H1 (cell line): ENCODE measurements around the gene SEC11A. TPM values are rescaled to one million over a fixed set of nuclear protein-coding genes. Genes with fewer than 3 reads are reported as not detected.

ENCODE experiments used
- CTCF ChIA-PET: fragments of 300-600 bp; sonication (Branson Sonifier 250); formaldehyde crosslinking; loops from one replicate; lab custom pipeline; 2021; ENCODE audit not compliant: partially characterized antibody; lab: Charles Lee
- POLR2A ChIA-PET: fragments of 300-600 bp; sonication (Branson Sonifier 250); formaldehyde crosslinking; loops from one replicate; lab custom pipeline; 2021; ENCODE audit warnings: inconsistent platforms; ENCODE audit not compliant: partially characterized antibody; lab: Charles Lee
- DNase-seq, 2 experiments: peaks; one replicate each; pipeline versions ENCODE4 v3.0.0 to v3.0.0-alpha.2; 2010 to 2022; ENCODE audit warnings: low spot score in 2 of 2, low read depth in 1 of 2, mixed read lengths in 1 of 2
- FAIRE-seq: peaks from 2 replicates; lab custom pipeline; 2011; peaks lifted over from hg19 to GRCh38; lab: Jason Lieb, UNC
- H2AFZ ChIP-seq: 2 replicates; pipeline ENCODE4 v1.8.1; 2012; ENCODE audit warnings: low read length, inconsistent platforms
- H2AK5ac ChIP-seq: 2 replicates; pipeline ENCODE4 v1.6.1; 2013; ENCODE audit warnings: low read depth, low read length
- H2BK120ac ChIP-seq: replicated peaks from 2 replicates; pipeline ENCODE3; 2013; ENCODE audit warnings: low read depth, low read length, inconsistent platforms
- H2BK12ac ChIP-seq: 2 replicates; pipeline ENCODE4 v1.6.1; 2013; ENCODE audit warnings: low read depth, low read length
- H2BK15ac ChIP-seq: 2 replicates; pipeline ENCODE4 v1.6.1; 2013; ENCODE audit warnings: low read length
- H2BK20ac ChIP-seq: 2 replicates; pipeline ENCODE4 v1.6.1; 2013; ENCODE audit warnings: low read length
- H2BK5ac ChIP-seq: 2 replicates; pipeline ENCODE4 v1.6.1; 2013; ENCODE audit warnings: low read depth, low read length
- H3K14ac ChIP-seq: 2 replicates; pipeline ENCODE4 v1.6.1; 2013; ENCODE audit warnings: inconsistent platforms; ENCODE audit not compliant: insufficient read length
- H3K18ac ChIP-seq: 2 replicates; pipeline ENCODE4 v1.6.1; 2013; ENCODE audit warnings: low read length; ENCODE audit errors: extremely low read depth
- H3K23ac ChIP-seq: 2 replicates; pipeline ENCODE4 v1.6.1; 2013; ENCODE audit warnings: inconsistent platforms; ENCODE audit not compliant: insufficient read length
- H3K23me2 ChIP-seq: 2 replicates; pipeline ENCODE4 v1.6.1; 2013; ENCODE audit warnings: low read depth, low read length
- H3K27ac ChIP-seq: 2 replicates; pipeline ENCODE4 v1.6.1; 2011; ENCODE audit warnings: low read depth, low read length, inconsistent platforms
- H3K27me3 ChIP-seq, 4 experiments: replicated peaks in 1 of 4; 1 replicate in 1 of 4; 2 replicates in 3 of 4; pipeline versions ENCODE4 v1.6.1 to v1.8.1; 2011 to 2013; ENCODE audit warnings: low read length in 3 of 4, mild to moderate bottlenecking in 3 of 4, inconsistent platforms in 2 of 4, mixed read lengths in 2 of 4, moderate library complexity in 1 of 4; ENCODE audit not compliant: control insufficient read depth in 3 of 4, insufficient read depth in 3 of 4; ENCODE audit errors: extremely low read depth in 1 of 4
- H3K36me3 ChIP-seq, 4 experiments: 2 replicates each; pipeline versions ENCODE4 v1.6.1 to v1.8.1; 2011 to 2013; ENCODE audit warnings: mild to moderate bottlenecking in 4 of 4, low read length in 3 of 4, moderate library complexity in 2 of 4, control low read depth in 1 of 4, inconsistent platforms in 1 of 4; ENCODE audit not compliant: insufficient read depth in 4 of 4, control insufficient read depth in 2 of 4
- H3K4ac ChIP-seq: replicated peaks from 2 replicates; pipeline ENCODE3; 2013; ENCODE audit warnings: low read length, low read depth, mixed read lengths, inconsistent platforms; ENCODE audit not compliant: insufficient read length
- H3K4me1 ChIP-seq, 4 experiments: replicated peaks in 1 of 4; 1 replicate in 1 of 4; 2 replicates in 3 of 4; pipeline versions ENCODE4 v1.6.1 to v1.8.1; 2011 to 2013; ENCODE audit warnings: low read length in 3 of 4, inconsistent platforms in 2 of 4, mixed read lengths in 1 of 4; ENCODE audit not compliant: insufficient read depth in 4 of 4, control insufficient read depth in 3 of 4
- H3K4me2 ChIP-seq, 2 experiments: 2 replicates each; pipeline versions ENCODE4 v1.6.1 to v1.8.1; 2011 to 2013; ENCODE audit warnings: low read depth in 2 of 2, low read length in 2 of 2, control low read depth in 1 of 2, inconsistent platforms in 1 of 2, mild to moderate bottlenecking in 1 of 2; ENCODE audit not compliant: insufficient read depth in 1 of 2
- H3K4me3 ChIP-seq, 4 experiments: fragments of 200-600, 300-600 bp in 1 of 4; sonication (generic), shearing (Covaris generic), sonication (Bioruptor Twin) in 1 of 4; 2 replicates each; pipeline versions ENCODE4 v1.5.1 to v1.8.1; 2011 to 2016; ENCODE audit warnings: low read length in 4 of 4, low read depth in 3 of 4, control low read depth in 2 of 4, inconsistent platforms in 2 of 4, mild to moderate bottlenecking in 2 of 4, mixed read lengths in 1 of 4, moderate library complexity in 1 of 4; ENCODE audit not compliant: insufficient read depth in 2 of 4; ENCODE audit errors: extremely low read depth in 1 of 4
- H3K56ac ChIP-seq: replicated peaks from 2 replicates; pipeline ENCODE3; 2013; ENCODE audit warnings: low read depth, mild to moderate bottlenecking, mixed read lengths, low read length, inconsistent platforms; ENCODE audit not compliant: insufficient read length
- H3K79me1 ChIP-seq: 2 replicates; pipeline ENCODE4 v1.6.1; 2013; ENCODE audit warnings: low read depth, low read length, control low read depth
- H3K79me2 ChIP-seq, 2 experiments: 2 replicates each; pipeline versions ENCODE4 v1.6.1 to v1.8.1; 2012 to 2013; ENCODE audit warnings: low read length in 2 of 2, mild to moderate bottlenecking in 2 of 2, inconsistent platforms in 1 of 2; ENCODE audit not compliant: insufficient read depth in 2 of 2, control insufficient read depth in 1 of 2
- H3K9ac ChIP-seq, 4 experiments: replicated peaks in 1 of 4; 1 replicate in 1 of 4; 2 replicates in 3 of 4; pipeline versions ENCODE4 v1.6.1 to v1.8.1; 2011 to 2013; ENCODE audit warnings: low read depth in 3 of 4, low read length in 3 of 4, control low read depth in 2 of 4, mild to moderate bottlenecking in 2 of 4, moderate library complexity in 2 of 4, inconsistent platforms in 1 of 4; ENCODE audit errors: extremely low read depth in 1 of 4
- H3K9me3 ChIP-seq, 2 experiments: 2 replicates each; pipeline versions ENCODE4 v1.6.1 to v1.8.1; 2012 to 2013; ENCODE audit warnings: mild to moderate bottlenecking in 2 of 2, moderate library complexity in 2 of 2, control low read depth in 1 of 2, inconsistent platforms in 1 of 2, low read depth in 1 of 2, low read length in 1 of 2, mixed read lengths in 1 of 2; ENCODE audit not compliant: insufficient read depth in 2 of 2
- H4K20me1 ChIP-seq, 2 experiments: replicated peaks in 1 of 2; 2 replicates each; pipeline versions ENCODE3 to v1.8.1; 2011 to 2013; ENCODE audit warnings: inconsistent platforms in 2 of 2, low read length in 2 of 2, mild to moderate bottlenecking in 1 of 2; ENCODE audit not compliant: insufficient read depth in 2 of 2, control insufficient read depth in 1 of 2
- H4K5ac ChIP-seq: 2 replicates; pipeline ENCODE4 v1.6.1; 2013; ENCODE audit warnings: low read length, low read depth, mixed read lengths, inconsistent platforms; ENCODE audit not compliant: insufficient read length
- H4K8ac ChIP-seq: 2 replicates; pipeline ENCODE4 v1.8.0; 2013; ENCODE audit warnings: mild to moderate bottlenecking, moderate library complexity, low read length, inconsistent platforms; ENCODE audit not compliant: insufficient read depth; ENCODE audit errors: extremely low read depth
- H4K91ac ChIP-seq: replicated peaks from 2 replicates; pipeline ENCODE3; 2013; ENCODE audit warnings: low read length, mixed read lengths, inconsistent platforms; ENCODE audit not compliant: insufficient read length
- HDAC2 ChIP-seq, 2 experiments: fragments of 300-600 bp in 1 of 2; sonication (generic) in 1 of 2; IDR thresholded peaks; 2 replicates each; pipeline ENCODE4 v1.6.1; 2011 to 2012; ENCODE audit warnings: low read depth in 2 of 2, low read length in 2 of 2, mild to moderate bottlenecking in 2 of 2, moderate library complexity in 2 of 2, borderline replicate concordance in 1 of 2, inconsistent platforms in 1 of 2
- TCF12 ChIP-seq: IDR thresholded peaks from 2 replicates; pipeline ENCODE4 v1.6.1; 2011; ENCODE audit warnings: low read depth, mild to moderate bottlenecking, low read length
- YY1 ChIP-seq: IDR thresholded peaks from 2 replicates; pipeline ENCODE4 v1.6.1; 2011; ENCODE audit warnings: low read depth, mild to moderate bottlenecking, low read length
- WGBS, 2 experiments: shearing (Covaris generic) in 1 of 2; methylation state at CpG; one replicate each; pipeline versions ENCODE4 v1.1.6 to v1.1.7; 2013 to 2015; ENCODE audit warnings: low lambda C conversion rate in 2 of 2, mixed read lengths in 2 of 2, inconsistent platforms in 1 of 2, low coverage in 1 of 2, missing lambda C conversion rate in 1 of 2; ENCODE audit not compliant: insufficient replicate concordance in 2 of 2, insufficient coverage in 1 of 2, insufficient read length in 1 of 2; ENCODE audit errors: extremely low coverage in 1 of 2, missing lambda C conversion rate in 1 of 2; 5-methylcytosine and 5-hydroxymethylcytosine counted together
- polyA plus RNA-seq, 7 experiments: library from polyadenylated mRNA; depleted of rRNA in 3 of 7; stranded (reverse) in 5 of 7; unstranded in 2 of 7; fragments of >200 nt in 5 of 7; fragments of 200-250 nt in 2 of 7; gene quantifications; 1 replicate in 5 of 7; 2 replicates in 1 of 7; 4 replicates in 1 of 7; pipeline versions ENCODE4 v1.2.1 to v1.2.3, GENCODE V29; 2011 to 2013; ENCODE audit warnings: missing spikeins in 2 of 7, mixed read lengths in 2 of 7
- total RNA-seq: library from RNA; stranded (reverse); fragmentation: NEBNext Ultra II Directional; extraction: Animal tissue kit (Norgen Biotek cat#: 25700); gene quantifications from 2 replicates; pipeline ENCODE4 v1.2.1, GENCODE V29; 2021

The SEC11A gene
- total and polyA plus RNA-seq, 2 of the 8 experiments (the other 6 are each of a cell fraction or from before 2014, with no cell fraction given): 268 to 316 TPM

- no peak overlapping the region for H2BK20ac ChIP-seq
- H2AFZ ChIP-seq: peak overlapping the region; percentile 58; the same call in 1 of the 2 replicates
- H3K27me3 ChIP-seq: peaks cover 0 to 21% (median 2%) of the 10 kb centered on the region in 4 experiments; a peak in 5 of 7 replicates
- 69% methylated on average over 7 of the region's 7 CpGs; no CpG with 5 or more reads in 1 of the 2 experiments for WGBS, 2 experiments
- no peaks in the 10 kb centered on the region; the same call in 1 of the 2 replicates for H3K79me1 ChIP-seq
- no peaks in the 10 kb centered on the region for H3K36me3 ChIP-seq
- H4K8ac ChIP-seq: peak overlapping the region; percentile 60; the same call in 1 of the 2 replicates
- H2BK5ac ChIP-seq: peak overlapping the region; percentile 75; the same call in 1 of the 2 replicates
- peaks cover 0 to 2% of the 10 kb centered on the region in 2 experiments for H4K20me1 ChIP-seq
- CTCF ChIA-PET: interaction anchor here (1.0 to 6.0 kb wide), 13 partner anchors 10 to 246 kb away, joined by 3 to 42 read pairs (median 5); no protein-coding TSS in a partner anchor
- H2BK120ac ChIP-seq: no peak overlapping the region
- no peak overlapping the region for H3K14ac ChIP-seq
- no peaks in the 10 kb centered on the region for H3K9me3 ChIP-seq
- FAIRE-seq: no peak
- H3K4me3 ChIP-seq: peak overlapping the region; percentile 54 to 98 (median 70)
- H2BK15ac ChIP-seq: no peak overlapping the region
- no peak overlapping the region for H3K23ac ChIP-seq
- H3K23me2 ChIP-seq: peaks cover 17% of the 10 kb centered on the region
- H2AK5ac ChIP-seq: peak overlapping the region; percentile 53; the same call in 1 of the 2 replicates
- no peak for DNase-seq
- H3K9ac ChIP-seq: no peak overlapping the region
- peak overlapping the region; percentile 77 to 99 for H3K4me2 ChIP-seq
- no peak for TF ChIP-seq TCF12
- TF ChIP-seq YY1: 0 out of 2 replicates have a peak, but pooled peaks have one; percentile 14
- TF ChIP-seq HDAC2 (IDR thresholded peaks at IDR 0.05; ENCODE audit: borderline replicate concordance in 1 of 2, low read depth in 2 of 2, low read length in 2 of 2): no peak
- TF ChIP-seq, all 59 proteins: peak for 1
- Histone ChIP-seq H4K5ac (no peak overlapping the region), H3K4me1 (peaks cover 0 to 3% (median 0%) of the 10 kb centered on the region in 4 experiments; a peak in 3 of 7 replicates), H2BK12ac (0 out of 2 replicates have a peak overlapping the region, but pooled peaks have one; percentile 39), H3K27ac (no peak overlapping the region), H3K79me2 (no peaks in the 10 kb centered on the region), H3K4ac (peak overlapping the region; percentile 33), H4K91ac (peak overlapping the region; percentile 15), H3K18ac (peak overlapping the region; percentile 78), H3K56ac (no peak overlapping the region)
- POLR2A ChIA-PET: interaction anchor here (0.6 to 9.2 kb wide), 16 partner anchors 8 to 266 kb away, joined by 3 to 134 read pairs (median 4); partner anchors contain the start of genes SEC11A, WDR73 and ZSCAN2
Observed at GRCh38 chr15:84631706-84632272, 84.2 kb downstream of the SEC11A start.
